DND-41 (cell line): ENCODE measurements around the gene SHROOM1.

ENCODE experiments used
- CTCF ChIP-seq: IDR thresholded peaks from 2 replicates; pipeline ENCODE4 v1.5.1; 2012; ENCODE audit warnings: borderline replicate concordance, low read length, moderate library complexity, mild to moderate bottlenecking; ENCODE audit not compliant: poor library complexity, severe bottlenecking; ENCODE audit errors: extremely low read depth
- EZH2 ChIP-seq: IDR thresholded peaks from 3 replicates; pipeline ENCODE4 v1.6.1; 2012; ENCODE audit warnings: borderline replicate concordance, low read depth, mild to moderate bottlenecking, moderate library complexity, low read length, inconsistent platforms; ENCODE audit not compliant: severe bottlenecking

- TF ChIP-seq EZH2 (no peak), CTCF (no peak)
These were observed 21.6 kb downstream of the SHROOM1 start for GRCh38 chr5:132808866-132809265.
